Astrocyte (in vitro differentiated cells and primary cell): ENCODE measurements around the gene CNPPD1. TPM values are rescaled to one million over a fixed set of nuclear protein-coding genes. Genes with fewer than 3 reads are reported as not detected.

Experiments
- DNase-seq: peaks from one replicate; pipeline ENCODE4 v3.0.0-alpha.2; 2010; ENCODE audit warnings: low read depth
- FAIRE-seq: peaks from 2 replicates; lab custom pipeline; 2011; peaks lifted over from hg19 to GRCh38; lab: Jason Lieb, UNC
- H2AFZ ChIP-seq: 2 replicates; pipeline ENCODE4 v1.6.0; 2012; ENCODE audit warnings: low read depth, low read length, inconsistent platforms
- H3K27ac ChIP-seq: 2 replicates; pipeline ENCODE4 v1.5.1; 2011; ENCODE audit warnings: low read depth, low read length, inconsistent platforms
- H3K27me3 ChIP-seq: 2 replicates; pipeline ENCODE4 v1.6.0; 2011; ENCODE audit warnings: low read length, inconsistent platforms; ENCODE audit not compliant: insufficient read depth
- H3K36me3 ChIP-seq: 2 replicates; pipeline ENCODE4 v1.5.1; 2011; ENCODE audit warnings: low read length, inconsistent platforms; ENCODE audit not compliant: insufficient read depth
- H3K4me1 ChIP-seq: 2 replicates; pipeline ENCODE4 v1.5.1; 2011; ENCODE audit warnings: low read length, inconsistent platforms; ENCODE audit not compliant: insufficient read depth
- H3K4me2 ChIP-seq: 2 replicates; pipeline ENCODE4 v1.6.0; 2012; ENCODE audit warnings: low read length, inconsistent platforms
- H3K4me3 ChIP-seq: 2 replicates; pipeline ENCODE4 v1.5.1; 2011; ENCODE audit warnings: low read depth, mild to moderate bottlenecking, low read length, inconsistent platforms; ENCODE audit not compliant: insufficient read depth
- H3K79me2 ChIP-seq: 2 replicates; pipeline ENCODE4 v1.6.0; 2012; ENCODE audit warnings: mild to moderate bottlenecking, low read length, inconsistent platforms; ENCODE audit not compliant: insufficient read depth
- H3K9ac ChIP-seq: 2 replicates; pipeline ENCODE4 v1.6.0; 2012; ENCODE audit warnings: mild to moderate bottlenecking, low read length, inconsistent platforms
- H3K9me3 ChIP-seq: 2 replicates; pipeline ENCODE4 v1.5.1; 2012; ENCODE audit warnings: low read depth, mild to moderate bottlenecking, low read length, inconsistent platforms; ENCODE audit not compliant: insufficient read depth
- H4K20me1 ChIP-seq: 2 replicates; pipeline ENCODE4 v1.6.0; 2012; ENCODE audit warnings: low read length, inconsistent platforms; ENCODE audit not compliant: insufficient read depth
- H3K27ac Mint-ChIP-seq: one replicate; pipeline ENCODE4 v1.8.0; 2021; ENCODE audit warnings: mild to moderate bottlenecking, mixed read lengths; ENCODE audit not compliant: unreplicated experiment
- H3K27me3 Mint-ChIP-seq: one replicate; pipeline ENCODE4 v1.8.0; 2021; ENCODE audit warnings: low read depth, mixed read lengths; ENCODE audit not compliant: unreplicated experiment
- H3K36me3 Mint-ChIP-seq: one replicate; pipeline ENCODE4 v1.8.0; 2021; ENCODE audit warnings: low read depth, mixed read lengths; ENCODE audit not compliant: unreplicated experiment
- H3K4me1 Mint-ChIP-seq: one replicate; pipeline ENCODE4 v1.8.0; 2021; ENCODE audit warnings: low read depth, mixed read lengths; ENCODE audit not compliant: unreplicated experiment
- H3K4me3 Mint-ChIP-seq: one replicate; pipeline ENCODE4 v1.8.0; 2021; ENCODE audit warnings: mild to moderate bottlenecking, moderate library complexity, mixed read lengths; ENCODE audit not compliant: unreplicated experiment
- H3K9me3 Mint-ChIP-seq: one replicate; pipeline ENCODE4 v1.8.0; 2021; ENCODE audit warnings: mild to moderate bottlenecking, mixed read lengths; ENCODE audit not compliant: unreplicated experiment
- EZH2 ChIP-seq: IDR thresholded peaks from 2 replicates; pipeline ENCODE4 v1.6.1; 2012; ENCODE audit warnings: mild to moderate bottlenecking, low read length, inconsistent platforms; ENCODE audit not compliant: insufficient read depth
- total RNA-seq: library from RNA; stranded (reverse); gene quantifications from 2 replicates; pipeline ENCODE4 v1.2.1, GENCODE V29; 2021
- TF ChIP-seq, protein P1 (sequence below): IDR thresholded peaks from 2 replicates; pipeline ENCODE4 v1.5.1; 2011; ENCODE audit warnings: low read depth, mild to moderate bottlenecking, inconsistent platforms, low read length, moderate library complexity; ENCODE audit not compliant: insufficient read depth

CNPPD1 gene
- total RNA-seq, 1 donor from 2014 or later = 28.1 TPM

DNA sequence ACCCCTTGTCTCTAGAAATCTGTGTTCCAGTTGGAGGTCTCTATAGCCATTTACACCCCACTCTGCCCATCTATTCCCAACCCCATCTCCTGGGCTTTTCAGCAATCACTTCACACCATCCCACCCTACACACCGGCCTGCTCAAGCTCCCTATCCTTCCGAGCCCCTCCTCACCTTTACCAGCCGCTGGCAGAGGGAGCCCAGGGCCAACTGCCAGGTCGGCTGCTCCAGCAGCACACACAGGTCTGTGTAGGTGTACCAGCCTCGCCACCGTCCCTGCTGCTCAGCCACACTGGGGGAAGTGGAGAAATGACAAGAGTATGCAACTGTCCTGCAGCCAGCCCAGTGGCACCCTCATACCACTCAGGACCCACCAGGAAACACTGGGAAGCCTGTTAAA is 3.5 kb downstream of the CNPPD1 start:
- TF ChIP-seq, protein P1, sequence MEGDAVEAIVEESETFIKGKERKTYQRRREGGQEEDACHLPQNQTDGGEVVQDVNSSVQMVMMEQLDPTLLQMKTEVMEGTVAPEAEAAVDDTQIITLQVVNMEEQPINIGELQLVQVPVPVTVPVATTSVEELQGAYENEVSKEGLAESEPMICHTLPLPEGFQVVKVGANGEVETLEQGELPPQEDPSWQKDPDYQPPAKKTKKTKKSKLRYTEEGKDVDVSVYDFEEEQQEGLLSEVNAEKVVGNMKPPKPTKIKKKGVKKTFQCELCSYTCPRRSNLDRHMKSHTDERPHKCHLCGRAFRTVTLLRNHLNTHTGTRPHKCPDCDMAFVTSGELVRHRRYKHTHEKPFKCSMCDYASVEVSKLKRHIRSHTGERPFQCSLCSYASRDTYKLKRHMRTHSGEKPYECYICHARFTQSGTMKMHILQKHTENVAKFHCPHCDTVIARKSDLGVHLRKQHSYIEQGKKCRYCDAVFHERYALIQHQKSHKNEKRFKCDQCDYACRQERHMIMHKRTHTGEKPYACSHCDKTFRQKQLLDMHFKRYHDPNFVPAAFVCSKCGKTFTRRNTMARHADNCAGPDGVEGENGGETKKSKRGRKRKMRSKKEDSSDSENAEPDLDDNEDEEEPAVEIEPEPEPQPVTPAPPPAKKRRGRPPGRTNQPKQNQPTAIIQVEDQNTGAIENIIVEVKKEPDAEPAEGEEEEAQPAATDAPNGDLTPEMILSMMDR = no peak
- TF ChIP-seq EZH2 = no peak
- H3K4me3 ChIP-seq = no peak overlapping the region
- H3K4me2 ChIP-seq = no peak overlapping the region
- no peaks in the 10 kb centered on the region for H3K27me3 ChIP-seq
- Mint-ChIP-seq H3K27ac (no peak overlapping the region), H3K4me3 (no peak overlapping the region), H3K4me1 (peaks cover 18% of the 10 kb centered on the region), H3K36me3 (peaks cover 18% of the 10 kb centered on the region), H3K9me3 (no peaks in the 10 kb centered on the region), H3K27me3 (peaks cover 2% of the 10 kb centered on the region)
- no peak overlapping the region for H2AFZ ChIP-seq
- no peak overlapping the region for H3K9ac ChIP-seq
- DNase-seq (no peak), FAIRE-seq (no peak)
- H3K4me1 ChIP-seq = peaks cover 17% of the 10 kb centered on the region
- no peaks in the 10 kb centered on the region for H3K9me3 ChIP-seq
- no peak overlapping the region for H3K27ac ChIP-seq
- peaks cover 16% of the 10 kb centered on the region for H3K79me2 ChIP-seq
- peaks cover 20% of the 10 kb centered on the region for H4K20me1 ChIP-seq
- peaks cover 4% of the 10 kb centered on the region for H3K36me3 ChIP-seq

DNA sequence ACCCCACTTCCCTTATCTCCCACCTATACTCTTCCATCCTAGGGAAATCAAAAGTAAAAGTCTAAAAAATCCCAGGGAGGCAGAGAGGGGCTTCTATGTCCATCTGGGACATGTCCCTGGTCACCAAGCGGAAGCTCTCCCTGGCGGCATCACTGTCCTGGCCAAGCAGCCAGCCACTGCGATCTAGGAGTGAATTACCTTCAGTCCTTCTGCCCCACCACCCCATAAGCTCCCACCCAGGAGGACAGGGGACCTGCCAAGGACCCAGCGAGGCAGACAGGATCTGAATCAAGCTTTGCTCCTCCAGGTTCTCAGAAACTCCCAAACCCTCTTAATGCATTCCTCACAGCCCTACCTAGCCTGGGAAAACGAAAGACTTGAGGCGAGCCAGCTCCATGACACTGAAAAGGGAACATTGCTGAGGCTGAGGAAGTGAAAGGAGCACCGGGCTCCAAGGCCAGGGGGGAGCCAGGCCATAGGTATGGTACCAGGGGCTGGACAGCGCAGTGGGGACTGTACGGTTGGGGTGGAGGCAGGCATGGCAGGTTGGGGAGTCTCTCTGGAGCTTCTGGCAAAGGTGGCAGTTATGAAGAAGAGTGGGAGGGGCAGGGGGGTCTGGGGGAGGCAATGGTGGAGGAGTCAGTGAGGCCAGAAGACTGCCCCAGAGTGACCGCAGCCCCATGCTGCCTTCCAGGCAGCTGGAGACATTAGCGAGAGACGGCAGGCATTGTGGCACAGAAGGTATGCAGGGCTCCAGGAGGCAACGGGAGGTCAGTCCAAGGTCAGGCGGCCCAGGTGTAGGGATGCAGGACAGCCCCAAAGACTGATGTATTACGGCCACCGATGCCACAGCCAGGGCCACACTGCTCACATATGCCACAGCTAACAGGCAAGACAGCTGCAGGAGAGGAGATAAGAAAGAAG is 4.2 kb downstream of the CNPPD1 start:
- Histone ChIP-seq H3K4me3 (no peak overlapping the region), H3K27me3 (no peaks in the 10 kb centered on the region), H3K36me3 (peaks cover 4% of the 10 kb centered on the region), H3K27ac (no peak overlapping the region), H3K9ac (no peak overlapping the region), H3K4me2 (no peak overlapping the region), H3K79me2 (peaks cover 16% of the 10 kb centered on the region), H4K20me1 (peaks cover 20% of the 10 kb centered on the region), H3K9me3 (no peaks in the 10 kb centered on the region), H3K4me1 (peaks cover 15% of the 10 kb centered on the region), H2AFZ (no peak overlapping the region)
- TF ChIP-seq EZH2 = no peak
- TF ChIP-seq, protein P1 = no peak
- Mint-ChIP-seq H3K36me3 (peaks cover 18% of the 10 kb centered on the region), H3K27me3 (peaks cover 9% of the 10 kb centered on the region), H3K27ac (no peak overlapping the region), H3K9me3 (no peaks in the 10 kb centered on the region), H3K4me1 (peaks cover 15% of the 10 kb centered on the region), H3K4me3 (no peak overlapping the region)
- no peak for FAIRE-seq
- DNase-seq = no peak

DNA sequence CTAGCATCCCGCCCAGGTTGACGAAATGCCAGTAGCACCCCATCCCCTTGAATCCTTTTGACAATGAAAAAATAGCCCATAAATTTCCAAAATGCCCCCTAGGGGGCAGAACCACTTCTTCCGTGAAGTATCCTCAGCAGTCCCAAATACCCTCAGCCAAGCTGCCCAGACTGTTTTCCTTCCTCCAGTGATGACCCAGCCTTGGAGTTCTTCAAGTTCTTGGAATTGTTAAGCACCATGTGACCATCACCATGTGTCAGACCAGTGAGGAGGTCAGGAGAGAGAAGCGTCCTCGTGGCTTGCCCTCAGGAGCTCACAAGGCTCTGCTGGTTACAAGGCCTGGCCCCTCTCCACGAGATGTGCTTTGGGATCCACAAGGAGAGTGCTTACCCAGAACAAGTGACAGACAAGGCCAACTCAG is 5.5 kb downstream of the CNPPD1 start:
- Mint-ChIP-seq H3K36me3 (peaks cover 18% of the 10 kb centered on the region), H3K4me3 (no peak overlapping the region), H3K27me3 (peaks cover 9% of the 10 kb centered on the region), H3K9me3 (no peaks in the 10 kb centered on the region), H3K27ac (peak overlapping the region; percentile 42), H3K4me1 (peaks cover 12% of the 10 kb centered on the region)
- Histone ChIP-seq H3K4me3 (no peak overlapping the region), H4K20me1 (peaks cover 20% of the 10 kb centered on the region), H3K4me2 (no peak overlapping the region), H3K27ac (no peak overlapping the region), H3K9me3 (no peaks in the 10 kb centered on the region), H3K27me3 (no peaks in the 10 kb centered on the region), H3K79me2 (peaks cover 14% of the 10 kb centered on the region), H2AFZ (no peak overlapping the region), H3K9ac (no peak overlapping the region), H3K36me3 (peaks cover 4% of the 10 kb centered on the region), H3K4me1 (peaks cover 12% of the 10 kb centered on the region)
- peak; percentile 45 for FAIRE-seq
- peak; percentile 67 for DNase-seq
- TF ChIP-seq, protein P1 = peak; percentile 86
- TF ChIP-seq EZH2 = no peak
